HUDEP-2 (cell line): ENCODE measurements around the gene STRIP2.
"Not testable (repeated sequence)": the region's sequence is repeated elsewhere in the genome, so short reads cannot be mapped to it uniquely, and the experiment has no call there.

Source experiments
- DNase-seq, 76 experiments: peaks; one replicate each; lab custom pipeline; 2025; ENCODE audit not compliant: unreplicated experiment in 76 of 76; lab: John Stamatoyannopoulos, UW

The STRIP2 gene, protein sequence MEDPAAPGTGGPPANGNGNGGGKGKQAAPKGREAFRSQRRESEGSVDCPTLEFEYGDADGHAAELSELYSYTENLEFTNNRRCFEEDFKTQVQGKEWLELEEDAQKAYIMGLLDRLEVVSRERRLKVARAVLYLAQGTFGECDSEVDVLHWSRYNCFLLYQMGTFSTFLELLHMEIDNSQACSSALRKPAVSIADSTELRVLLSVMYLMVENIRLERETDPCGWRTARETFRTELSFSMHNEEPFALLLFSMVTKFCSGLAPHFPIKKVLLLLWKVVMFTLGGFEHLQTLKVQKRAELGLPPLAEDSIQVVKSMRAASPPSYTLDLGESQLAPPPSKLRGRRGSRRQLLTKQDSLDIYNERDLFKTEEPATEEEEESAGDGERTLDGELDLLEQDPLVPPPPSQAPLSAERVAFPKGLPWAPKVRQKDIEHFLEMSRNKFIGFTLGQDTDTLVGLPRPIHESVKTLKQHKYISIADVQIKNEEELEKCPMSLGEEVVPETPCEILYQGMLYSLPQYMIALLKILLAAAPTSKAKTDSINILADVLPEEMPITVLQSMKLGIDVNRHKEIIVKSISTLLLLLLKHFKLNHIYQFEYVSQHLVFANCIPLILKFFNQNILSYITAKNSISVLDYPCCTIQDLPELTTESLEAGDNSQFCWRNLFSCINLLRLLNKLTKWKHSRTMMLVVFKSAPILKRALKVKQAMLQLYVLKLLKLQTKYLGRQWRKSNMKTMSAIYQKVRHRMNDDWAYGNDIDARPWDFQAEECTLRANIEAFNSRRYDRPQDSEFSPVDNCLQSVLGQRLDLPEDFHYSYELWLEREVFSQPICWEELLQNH

GRCh38 chr7:129433847-129434674 lies at the start of gene STRIP2:
TSS of gene STRIP2 (plus strand) at chr7:129434432. CDS start at chr7:129434473, 41 bp downstream.
- peak in 75 of 76 experiments; percentile 5 to 95 (median 83) for DNase-seq

DNA sequence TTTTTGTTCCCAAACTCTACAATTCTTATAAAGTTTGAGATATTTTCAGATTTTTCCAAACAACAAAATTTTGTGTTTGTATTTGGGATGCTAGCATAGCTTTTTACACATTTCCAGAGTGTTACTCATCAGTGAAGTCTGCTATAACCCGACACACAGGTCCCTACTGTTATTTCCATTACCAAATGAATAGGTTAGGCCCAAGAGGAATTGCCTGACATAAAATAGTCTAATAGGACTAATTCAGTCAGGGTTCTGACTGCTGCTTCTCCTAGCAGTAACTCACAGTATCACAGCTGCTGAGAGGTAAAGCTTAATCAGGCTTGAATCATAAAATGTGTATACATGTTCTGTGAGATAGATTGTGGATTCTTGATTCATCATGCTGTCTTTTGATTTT lies 49.1 kb upstream of the STRIP2 start:
- no peak for DNase-seq

- no peak for DNase-seq
These were observed 48.6 kb upstream of the STRIP2 start for GRCh38 chr7:129385598-129385997.

DNA sequence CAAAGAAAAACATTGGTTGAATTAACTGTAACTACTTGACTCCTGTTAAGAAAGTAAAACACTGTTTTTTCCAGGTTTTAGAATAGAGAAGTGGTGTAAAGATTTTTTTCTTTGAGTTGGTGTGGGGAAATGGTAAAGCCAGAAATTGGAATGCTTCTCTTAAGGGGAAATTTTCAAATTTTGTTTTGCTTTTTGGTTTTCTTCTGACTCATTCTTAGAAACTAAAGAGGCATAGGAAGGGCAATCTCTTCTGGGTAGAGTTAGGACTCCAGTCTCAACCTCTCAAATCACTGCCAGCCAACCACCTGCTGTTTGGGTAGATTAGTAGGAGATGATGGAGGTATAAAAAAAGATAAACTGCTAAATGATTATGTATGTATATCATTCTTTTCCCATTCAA lies 47.7 kb upstream of the STRIP2 start:
- DNase-seq = no peak

DNA sequence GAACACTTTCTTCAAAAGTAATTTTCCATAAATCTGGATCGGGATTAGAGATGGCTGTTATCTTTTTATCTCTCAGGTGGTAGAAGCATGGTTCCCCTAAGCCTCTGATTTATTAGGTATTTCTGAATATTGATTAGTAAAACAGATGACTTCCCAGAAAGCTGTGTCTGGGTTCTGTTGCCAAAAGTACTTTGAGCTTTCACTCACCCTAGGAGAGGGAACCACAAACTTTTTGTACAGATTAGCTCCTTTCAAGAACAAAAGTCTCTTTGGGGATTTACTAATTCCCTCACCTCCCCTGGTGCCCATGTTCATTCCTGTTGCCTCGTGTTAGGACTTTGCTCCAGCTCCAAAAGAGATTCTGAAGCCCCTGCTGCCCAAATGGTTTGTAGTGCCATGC lies 46.7 kb upstream of the STRIP2 start:
- DNase-seq = no peak

GRCh38 chr7:129388333-129389098 lies 45.7 kb upstream of the STRIP2 start:
- no peak for DNase-seq

DNA sequence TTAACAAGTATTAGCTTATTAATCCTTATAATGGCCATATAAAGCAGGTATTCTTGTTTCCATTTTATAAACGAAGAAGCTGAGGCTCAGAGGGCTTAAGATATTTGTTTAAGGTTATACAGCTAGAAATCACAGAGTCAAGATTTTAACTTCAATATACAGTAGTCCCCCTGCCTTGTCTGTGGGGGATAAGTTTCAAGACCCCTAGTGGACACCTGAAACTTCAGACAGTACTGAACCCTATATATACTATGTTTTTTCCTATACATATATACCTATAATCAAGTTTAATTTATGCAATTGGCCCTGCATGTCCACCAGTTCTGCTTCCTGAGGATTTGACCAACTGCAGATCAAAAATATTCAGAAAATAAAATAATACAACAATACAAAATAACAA lies 44.4 kb upstream of the STRIP2 start:
- DNase-seq = no peak

DNA sequence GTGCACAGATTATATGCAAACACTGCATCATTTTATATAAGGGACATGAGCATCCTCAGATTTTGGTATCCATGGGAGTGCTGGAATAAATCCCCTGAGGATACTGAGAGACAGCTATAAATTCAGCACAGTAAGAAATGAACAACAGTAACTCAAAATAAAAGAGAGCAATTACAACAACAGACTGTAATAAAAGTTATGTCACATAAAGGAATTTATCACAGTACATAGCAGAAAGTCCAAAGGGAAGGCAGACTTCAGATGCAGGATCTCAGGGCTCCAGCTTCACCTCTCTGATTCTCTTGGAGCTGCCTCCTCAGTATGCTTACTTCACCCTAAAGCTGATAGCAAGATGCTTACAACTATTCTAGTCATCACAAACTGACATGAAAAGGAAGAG lies 43.9 kb upstream of the STRIP2 start:
- DNase-seq = no peak

GRCh38 chr7:129391546-129392171 lies 42.6 kb upstream of the STRIP2 start:
- no peak for DNase-seq

DNA sequence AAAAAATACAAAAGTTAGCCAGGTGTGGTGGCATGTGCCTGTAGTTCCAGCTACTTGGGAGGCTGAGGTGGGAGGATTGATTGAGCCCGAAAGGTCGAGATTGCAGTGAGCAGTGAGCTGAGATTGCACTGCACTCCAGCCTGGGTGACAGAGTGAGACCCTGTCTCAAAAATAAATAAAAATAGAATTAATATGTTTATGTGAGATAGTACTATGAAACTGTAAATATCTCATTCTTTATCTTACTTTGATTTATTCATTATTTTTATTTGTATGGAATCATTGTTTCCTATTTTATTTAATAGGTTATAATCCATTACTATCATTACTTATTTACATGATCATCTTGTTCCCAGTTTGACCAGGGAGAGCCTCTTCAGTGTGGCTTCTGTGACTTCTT lies 41.0 kb upstream of the STRIP2 start:
- no peak for DNase-seq

DNA sequence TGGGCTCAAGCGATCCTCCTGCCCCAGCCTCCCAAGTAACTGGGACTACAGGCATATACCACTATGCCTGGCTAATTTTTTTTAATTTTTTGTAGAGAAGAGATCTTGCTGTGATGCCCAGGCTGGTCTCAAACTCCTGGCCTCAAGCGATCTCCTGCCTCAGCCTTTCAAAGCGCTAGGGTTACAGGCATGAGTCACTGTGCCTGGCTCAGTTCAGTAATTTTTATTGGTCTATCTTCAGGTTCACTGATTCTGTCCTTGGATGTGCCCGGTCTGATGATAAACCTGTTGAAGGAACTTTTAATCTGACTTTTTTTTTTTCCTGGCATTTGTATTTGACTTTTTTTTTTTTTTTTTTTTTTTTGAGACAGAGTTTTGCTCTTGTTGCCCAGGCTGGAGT lies 40.1 kb upstream of the STRIP2 start:
- no peak for DNase-seq

- DNase-seq = no peak
These were observed 39.0 kb upstream of the STRIP2 start for GRCh38 chr7:129394982-129395914.

DNA sequence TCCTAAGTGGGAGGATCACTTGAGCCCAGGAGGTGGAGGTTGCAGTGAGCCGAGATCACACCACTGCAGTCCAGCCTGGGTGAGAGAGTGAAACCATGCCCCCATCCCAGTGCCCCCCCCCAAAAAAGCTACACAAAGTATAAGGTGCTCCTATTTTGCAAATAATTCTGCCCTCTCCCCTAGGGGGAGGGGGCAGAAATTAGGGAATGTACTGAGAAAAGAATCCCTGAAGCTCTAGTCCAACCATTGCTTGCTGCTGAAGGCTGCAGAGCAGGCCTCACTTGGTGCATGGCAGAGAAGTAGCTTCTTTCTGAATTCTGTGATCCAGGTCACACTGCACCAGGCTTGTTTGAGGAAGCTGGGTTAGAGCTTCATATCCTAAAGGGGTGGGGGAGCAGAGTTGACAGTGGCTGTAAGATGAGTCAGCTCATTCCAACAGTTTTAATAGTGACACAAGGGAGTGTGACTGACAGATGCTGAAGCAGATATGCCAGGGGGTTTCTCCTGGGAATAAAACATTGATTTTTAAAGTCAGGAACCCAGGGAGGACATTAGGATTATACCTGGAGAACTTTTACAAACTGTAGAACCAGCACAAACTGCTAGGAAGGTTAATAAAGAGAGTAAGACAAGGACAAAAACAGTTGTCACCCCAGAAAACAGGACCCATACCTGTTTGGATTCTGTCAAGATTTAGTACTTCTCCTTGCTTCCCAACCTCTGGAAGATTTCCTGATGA lies 32.8 kb upstream of the STRIP2 start:
- peak in 39 of 76 experiments; percentile 1 to 63 (median 17) for DNase-seq

GRCh38 chr7:129401967-129402860 lies 32.0 kb upstream of the STRIP2 start:
- peak in 45 of 76 experiments; percentile 2 to 56 (median 18) for DNase-seq

- DNase-seq = no peak
These were observed 28.7 kb upstream of the STRIP2 start for GRCh38 chr7:129405527-129405926.

- not testable (repeated sequence) for DNase-seq
These were observed 24.0 kb upstream of the STRIP2 start for GRCh38 chr7:129410238-129410637.

DNA sequence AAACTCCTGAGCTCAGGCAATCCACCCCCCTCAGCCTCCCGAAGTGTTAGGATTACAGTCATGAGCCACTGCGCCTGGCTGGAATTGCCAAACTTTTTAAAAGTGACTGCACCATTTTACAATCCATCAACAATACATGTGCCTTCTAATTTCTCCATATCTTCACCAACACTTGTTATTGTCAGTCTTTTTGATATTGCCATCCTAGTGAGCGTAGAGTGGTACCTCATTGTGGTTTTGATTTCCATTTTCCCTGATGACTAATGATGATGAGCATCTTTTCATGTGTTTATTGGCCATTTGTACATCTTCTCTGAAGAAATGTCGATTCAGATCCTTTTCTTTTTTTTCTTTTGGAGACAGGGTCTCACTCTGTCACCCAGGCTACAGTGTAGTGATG lies 21.7 kb upstream of the STRIP2 start:
- no peak for DNase-seq
